ENCODE results near the gene FSIP1. TPM values are rescaled to one million over a fixed set of nuclear protein-coding genes. Genes with fewer than 3 reads are reported as not detected.

The FSIP1 gene
- total and polyA plus RNA-seq, 2 donors from 2014 or later = 0.75 to 2.4 TPM

- Histone ChIP-seq H3K27me3 (ENCODE audit: control insufficient read depth, insufficient read depth, low read length) (no peaks in the 10 kb centered on the region), H3K27ac (ENCODE audit: low read depth in 2 of 2, low read length in 2 of 2) (no peak overlapping the region), H3K9me3 (ENCODE audit: control insufficient read depth in 2 of 3, insufficient read depth in 1 of 3, low read length in 3 of 3) (no peaks in the 10 kb centered on the region), H3K4me1 (ENCODE audit: control insufficient read depth in 2 of 3, insufficient read depth in 2 of 3, low read depth in 1 of 3, low read length in 3 of 3) (peaks cover 6 to 36% (median 15%) of the 10 kb centered on the region in 3 donors), H3K36me3 (ENCODE audit: control insufficient read depth in 2 of 3, insufficient read depth in 3 of 3, low read length in 3 of 3) (no peaks in the 10 kb centered on the region), H3K9ac (ENCODE audit: low read length in 3 of 3) (no peak overlapping the region), H3K4me3 (ENCODE audit: low read length in 3 of 3) (no peak overlapping the region)
- FAIRE-seq (no peak), DNase-seq (no peak)
- TF ChIP-seq CTCF (IDR thresholded peaks at IDR 0.05; ENCODE audit: borderline replicate concordance, extremely low read depth, insufficient read depth) = no peak
- intact Hi-C loops (cut with DNase I) = no loop called here
Observed at GRCh38 chr15:39663704-39664250, 118.9 kb downstream of the FSIP1 start.

GRCh38 chr15:39661776-39662175, 120.9 kb downstream of the FSIP1 start:
- no peak overlapping the region for H3K9ac ChIP-seq (ENCODE audit: low read length in 3 of 3)
- H3K4me3 ChIP-seq (ENCODE audit: low read length in 3 of 3) = no peak overlapping the region
- FAIRE-seq (no peak), DNase-seq (no peak)
- intact Hi-C loops (cut with DNase I) = no loop called here
- no peaks in the 10 kb centered on the region for H3K27me3 ChIP-seq (ENCODE audit: control insufficient read depth, insufficient read depth, low read length)
- H3K36me3 ChIP-seq (ENCODE audit: control insufficient read depth in 2 of 3, insufficient read depth in 3 of 3, low read length in 3 of 3) = no peaks in the 10 kb centered on the region
- H3K27ac ChIP-seq (ENCODE audit: low read depth in 2 of 2, low read length in 2 of 2) = no peak overlapping the region
- no peak for TF ChIP-seq CTCF (IDR thresholded peaks at IDR 0.05; ENCODE audit: borderline replicate concordance, extremely low read depth, insufficient read depth)
- H3K4me1 ChIP-seq (ENCODE audit: control insufficient read depth in 2 of 3, insufficient read depth in 2 of 3, low read depth in 1 of 3, low read length in 3 of 3) = peaks cover 0 to 19% (median 5%) of the 10 kb centered on the region in 3 donors
- no peaks in the 10 kb centered on the region for H3K9me3 ChIP-seq (ENCODE audit: control insufficient read depth in 2 of 3, insufficient read depth in 1 of 3, low read length in 3 of 3)

- H3K27me3 ChIP-seq (ENCODE audit: control insufficient read depth, insufficient read depth, low read length) = no peaks in the 10 kb centered on the region
- H3K27ac ChIP-seq (ENCODE audit: low read depth in 2 of 2, low read length in 2 of 2) = no peak overlapping the region
- DNase-seq = no peak
- H3K4me1 ChIP-seq (ENCODE audit: control insufficient read depth in 2 of 3, insufficient read depth in 2 of 3, low read depth in 1 of 3, low read length in 3 of 3) = no peaks in the 10 kb centered on the region
- H3K4me3 ChIP-seq (ENCODE audit: low read length in 3 of 3) = no peak overlapping the region
- no peaks in the 10 kb centered on the region for H3K9me3 ChIP-seq (ENCODE audit: control insufficient read depth in 2 of 3, insufficient read depth in 1 of 3, low read length in 3 of 3)
- no peak for FAIRE-seq
- no peak for TF ChIP-seq CTCF (IDR thresholded peaks at IDR 0.05; ENCODE audit: borderline replicate concordance, extremely low read depth, insufficient read depth)
- no peak overlapping the region for H3K9ac ChIP-seq (ENCODE audit: low read length in 3 of 3)
- intact Hi-C loops (cut with DNase I) = no loop called here
- H3K36me3 ChIP-seq (ENCODE audit: control insufficient read depth in 2 of 3, insufficient read depth in 3 of 3, low read length in 3 of 3) = no peaks in the 10 kb centered on the region
Observed at GRCh38 chr15:39658740-39659139, 123.9 kb downstream of the FSIP1 start.

GRCh38 chr15:39657668-39658067, 125.0 kb downstream of the FSIP1 start:
- no peak for TF ChIP-seq CTCF (IDR thresholded peaks at IDR 0.05; ENCODE audit: borderline replicate concordance, extremely low read depth, insufficient read depth)
- no peaks in the 10 kb centered on the region for H3K27me3 ChIP-seq (ENCODE audit: control insufficient read depth, insufficient read depth, low read length)
- no peaks in the 10 kb centered on the region for H3K36me3 ChIP-seq (ENCODE audit: control insufficient read depth in 2 of 3, insufficient read depth in 3 of 3, low read length in 3 of 3)
- DNase-seq (no peak), FAIRE-seq (no peak)
- intact Hi-C loops (cut with DNase I) = no loop called here
- H3K9me3 ChIP-seq (ENCODE audit: control insufficient read depth in 2 of 3, insufficient read depth in 1 of 3, low read length in 3 of 3) = no peaks in the 10 kb centered on the region
- H3K9ac ChIP-seq (ENCODE audit: low read length in 3 of 3) = no peak overlapping the region
- H3K4me3 ChIP-seq (ENCODE audit: low read length in 3 of 3) = no peak overlapping the region
- H3K27ac ChIP-seq (ENCODE audit: low read depth in 2 of 2, low read length in 2 of 2) = no peak overlapping the region
- H3K4me1 ChIP-seq (ENCODE audit: control insufficient read depth in 2 of 3, insufficient read depth in 2 of 3, low read depth in 1 of 3, low read length in 3 of 3) = no peaks in the 10 kb centered on the region
